ENCODE measurements around the gene RUNX1. TPM values are rescaled to one million over a fixed set of nuclear protein-coding genes. Genes with fewer than 3 reads are reported as not detected.

Gene RUNX1
- total RNA-seq, 2 donors from 2014 or later = 112 to 136 TPM

DNA sequence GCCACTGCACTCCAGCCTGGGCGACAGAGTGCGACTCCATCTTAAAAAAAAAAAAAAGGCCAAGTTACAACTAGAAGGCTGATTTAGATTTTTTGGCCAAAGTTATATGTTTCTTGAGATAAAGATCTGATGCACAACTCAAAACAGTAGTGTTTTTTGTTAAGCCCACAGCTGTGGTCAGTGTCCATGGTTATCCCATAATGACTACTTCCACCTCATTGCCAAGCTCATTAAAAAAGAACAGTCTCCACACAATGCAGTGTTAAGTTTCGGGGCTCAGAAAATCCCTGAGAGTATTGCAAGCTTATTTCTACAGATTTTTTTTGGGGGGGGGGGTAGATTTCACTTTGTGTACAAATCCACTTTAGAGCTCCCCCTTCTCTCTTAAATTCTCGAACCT, 120.5 kb downstream of the RUNX1 start:
- Mint-ChIP-seq H3K27me3 (no peaks in the 10 kb centered on the region), H3K27ac (peak overlapping the region; percentile 51), H3K4me3 (peak overlapping the region; percentile 41), H3K9me3 (peaks cover 8% of the 10 kb centered on the region), H3K4me1 (peaks cover 62% of the 10 kb centered on the region), H3K36me3 (ENCODE audit: low read depth) (peaks cover 16% of the 10 kb centered on the region)
- peak; percentile 67 for ATAC-seq (replicated peaks)

- Mint-ChIP-seq H3K9me3 (peaks cover 9% of the 10 kb centered on the region), H3K27me3 (no peaks in the 10 kb centered on the region), H3K4me1 (peaks cover 63% of the 10 kb centered on the region), H3K4me3 (peak overlapping the region; percentile 76), H3K27ac (peak overlapping the region; percentile 67), H3K36me3 (ENCODE audit: low read depth) (peaks cover 16% of the 10 kb centered on the region)
- ATAC-seq (replicated peaks) = no peak
These were observed 121.1 kb downstream of the RUNX1 start for GRCh38 chr21:34927992-34928391.

DNA sequence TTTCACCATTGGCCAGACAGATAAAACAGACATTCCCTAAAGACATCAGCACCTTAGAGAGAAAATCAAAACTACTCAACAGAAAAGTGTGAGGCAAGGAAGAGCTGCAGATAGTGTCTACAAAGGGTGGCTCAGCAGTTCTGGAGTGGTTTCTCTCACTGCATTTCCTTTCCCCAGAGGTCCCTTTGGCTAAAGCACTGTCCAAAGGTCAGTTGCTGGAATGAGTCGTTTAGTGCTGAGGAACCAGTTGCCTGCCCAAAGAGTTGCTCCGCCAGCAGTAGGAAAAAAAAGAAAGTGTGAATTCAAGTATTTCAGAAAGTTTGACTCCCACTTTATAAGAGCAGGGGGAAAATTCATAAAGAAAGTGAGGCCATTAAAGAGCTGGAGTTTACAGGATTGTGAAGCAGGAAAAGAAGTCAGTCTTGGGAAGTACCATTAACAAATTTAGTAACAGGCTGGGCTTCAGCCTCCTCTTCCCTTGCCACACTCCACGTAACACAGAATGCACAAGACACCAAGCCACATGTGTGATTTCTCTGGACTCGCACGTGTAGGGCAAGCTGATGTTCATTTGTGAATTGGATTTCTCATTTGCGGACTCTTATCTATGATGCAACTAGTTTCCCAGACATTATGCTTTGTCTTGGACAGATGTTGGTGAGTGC, 122.2 kb downstream of the RUNX1 start:
- Mint-ChIP-seq H3K27me3 (no peaks in the 10 kb centered on the region), H3K27ac (peak overlapping the region; percentile 67), H3K4me3 (peak overlapping the region; percentile 76), H3K4me1 (peaks cover 61% of the 10 kb centered on the region), H3K36me3 (ENCODE audit: low read depth) (peaks cover 16% of the 10 kb centered on the region), H3K9me3 (peaks cover 9% of the 10 kb centered on the region)
- no peak for ATAC-seq (replicated peaks)

GRCh38 chr21:34925597-34925996, 123.5 kb downstream of the RUNX1 start:
- Mint-ChIP-seq H3K36me3 (ENCODE audit: low read depth) (peaks cover 16% of the 10 kb centered on the region), H3K27ac (peak overlapping the region; percentile 76), H3K4me3 (peak overlapping the region; percentile 50), H3K4me1 (peaks cover 60% of the 10 kb centered on the region), H3K9me3 (peaks cover 9% of the 10 kb centered on the region), H3K27me3 (no peaks in the 10 kb centered on the region)
- ATAC-seq (replicated peaks) = no peak

- H3K27me3 Mint-ChIP-seq = no peaks in the 10 kb centered on the region
- peak overlapping the region; percentile 50 for H3K4me3 Mint-ChIP-seq
- peaks cover 60% of the 10 kb centered on the region for H3K4me1 Mint-ChIP-seq
- peaks cover 9% of the 10 kb centered on the region for H3K9me3 Mint-ChIP-seq
- no peak for ATAC-seq (replicated peaks)
- H3K27ac Mint-ChIP-seq = peak overlapping the region; percentile 76
- peaks cover 16% of the 10 kb centered on the region for H3K36me3 Mint-ChIP-seq (ENCODE audit: low read depth)
These were observed 124.2 kb downstream of the RUNX1 start for GRCh38 chr21:34924771-34925419.

GRCh38 chr21:34924194-34924593, 124.9 kb downstream of the RUNX1 start:
- Mint-ChIP-seq H3K4me1 (peaks cover 59% of the 10 kb centered on the region), H3K9me3 (peaks cover 9% of the 10 kb centered on the region), H3K36me3 (ENCODE audit: low read depth) (peaks cover 16% of the 10 kb centered on the region), H3K27me3 (no peaks in the 10 kb centered on the region), H3K27ac (peak overlapping the region; percentile 76), H3K4me3 (peak overlapping the region; percentile 50)
- no peak for ATAC-seq (replicated peaks)

GRCh38 chr21:34923626-34924025, 125.5 kb downstream of the RUNX1 start:
- H3K36me3 Mint-ChIP-seq (ENCODE audit: low read depth) = peaks cover 16% of the 10 kb centered on the region
- H3K4me3 Mint-ChIP-seq = peak overlapping the region; percentile 50
- no peak for ATAC-seq (replicated peaks)
- H3K27me3 Mint-ChIP-seq = no peaks in the 10 kb centered on the region
- peak overlapping the region; percentile 76 for H3K27ac Mint-ChIP-seq
- peaks cover 9% of the 10 kb centered on the region for H3K9me3 Mint-ChIP-seq
- H3K4me1 Mint-ChIP-seq = peaks cover 55% of the 10 kb centered on the region

GRCh38 chr21:34923202-34923601, 125.9 kb downstream of the RUNX1 start:
- no peak overlapping the region for H3K27ac Mint-ChIP-seq
- peak overlapping the region; percentile 50 for H3K4me3 Mint-ChIP-seq
- H3K36me3 Mint-ChIP-seq (ENCODE audit: low read depth) = peaks cover 16% of the 10 kb centered on the region
- H3K9me3 Mint-ChIP-seq = peaks cover 9% of the 10 kb centered on the region
- ATAC-seq (replicated peaks) = no peak
- no peaks in the 10 kb centered on the region for H3K27me3 Mint-ChIP-seq
- peaks cover 55% of the 10 kb centered on the region for H3K4me1 Mint-ChIP-seq

- ATAC-seq (replicated peaks) = no peak
- Mint-ChIP-seq H3K4me1 (peaks cover 55% of the 10 kb centered on the region), H3K36me3 (ENCODE audit: low read depth) (peaks cover 16% of the 10 kb centered on the region), H3K27me3 (no peaks in the 10 kb centered on the region), H3K9me3 (peaks cover 9% of the 10 kb centered on the region), H3K4me3 (no peak overlapping the region), H3K27ac (peak overlapping the region; percentile 21)
These were observed 126.6 kb downstream of the RUNX1 start for GRCh38 chr21:34922479-34922878.

GRCh38 chr21:34921151-34921550, 128.0 kb downstream of the RUNX1 start:
- H3K36me3 Mint-ChIP-seq (ENCODE audit: low read depth) = peaks cover 9% of the 10 kb centered on the region
- peaks cover 9% of the 10 kb centered on the region for H3K9me3 Mint-ChIP-seq
- no peaks in the 10 kb centered on the region for H3K27me3 Mint-ChIP-seq
- H3K4me1 Mint-ChIP-seq = peaks cover 58% of the 10 kb centered on the region
- H3K27ac Mint-ChIP-seq = peak overlapping the region; percentile 21
- no peak for ATAC-seq (replicated peaks)
- peak overlapping the region; percentile 4 for H3K4me3 Mint-ChIP-seq

GRCh38 chr21:34919406-34919805, 129.7 kb downstream of the RUNX1 start:
- no peak for ATAC-seq (replicated peaks)
- Mint-ChIP-seq H3K27me3 (no peaks in the 10 kb centered on the region), H3K4me1 (peaks cover 46% of the 10 kb centered on the region), H3K9me3 (peaks cover 9% of the 10 kb centered on the region), H3K27ac (peak overlapping the region; percentile 1), H3K36me3 (ENCODE audit: low read depth) (peaks cover 7% of the 10 kb centered on the region), H3K4me3 (peak overlapping the region; percentile 16)

GRCh38 chr21:34916446-34916845, 132.7 kb downstream of the RUNX1 start:
- Mint-ChIP-seq H3K9me3 (no peaks in the 10 kb centered on the region), H3K36me3 (ENCODE audit: low read depth) (no peaks in the 10 kb centered on the region), H3K4me1 (peaks cover 41% of the 10 kb centered on the region), H3K27me3 (no peaks in the 10 kb centered on the region), H3K4me3 (no peak overlapping the region), H3K27ac (peak overlapping the region; percentile 6)
- no peak for ATAC-seq (replicated peaks)

- Mint-ChIP-seq H3K36me3 (ENCODE audit: low read depth) (no peaks in the 10 kb centered on the region), H3K9me3 (no peaks in the 10 kb centered on the region), H3K4me1 (peaks cover 35% of the 10 kb centered on the region), H3K27me3 (no peaks in the 10 kb centered on the region), H3K4me3 (no peak overlapping the region), H3K27ac (no peak overlapping the region)
- ATAC-seq (replicated peaks) = no peak
These were observed 133.7 kb downstream of the RUNX1 start for GRCh38 chr21:34915364-34915841.

GRCh38 chr21:34914239-34914638, 134.9 kb downstream of the RUNX1 start:
- Mint-ChIP-seq H3K4me3 (no peak overlapping the region), H3K36me3 (ENCODE audit: low read depth) (no peaks in the 10 kb centered on the region), H3K4me1 (peaks cover 37% of the 10 kb centered on the region), H3K27ac (no peak overlapping the region), H3K9me3 (no peaks in the 10 kb centered on the region), H3K27me3 (no peaks in the 10 kb centered on the region)
- ATAC-seq (replicated peaks) = no peak

DNA sequence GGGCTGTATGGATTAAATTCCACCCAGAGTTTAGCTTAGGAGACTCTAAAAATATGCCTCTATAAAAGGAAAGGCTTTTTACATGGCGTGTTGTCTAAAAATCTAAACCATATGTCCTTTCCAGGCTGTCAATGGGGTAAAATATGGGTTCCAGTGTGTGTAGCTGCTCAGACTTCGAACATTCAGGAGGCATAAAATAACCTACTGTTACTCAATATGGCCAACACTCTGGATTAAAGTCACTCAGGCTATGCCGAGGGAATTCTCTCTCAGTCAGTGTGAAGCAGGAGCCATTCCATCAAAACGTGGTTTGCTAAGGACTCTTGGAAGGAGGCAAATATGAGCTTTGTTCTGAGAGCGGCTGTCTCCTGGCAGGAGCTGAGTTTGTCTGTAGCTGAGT, 135.3 kb downstream of the RUNX1 start:
- H3K27ac Mint-ChIP-seq = no peak overlapping the region
- ATAC-seq (replicated peaks) = no peak
- no peaks in the 10 kb centered on the region for H3K9me3 Mint-ChIP-seq
- H3K27me3 Mint-ChIP-seq = no peaks in the 10 kb centered on the region
- peaks cover 37% of the 10 kb centered on the region for H3K4me1 Mint-ChIP-seq
- no peaks in the 10 kb centered on the region for H3K36me3 Mint-ChIP-seq (ENCODE audit: low read depth)
- H3K4me3 Mint-ChIP-seq = no peak overlapping the region
